ENCODE results near the gene PDK1. TPM values are rescaled to one million over a fixed set of nuclear protein-coding genes. Genes with fewer than 3 reads are reported as not detected.

PDK1 gene
- total and polyA plus RNA-seq, 2 experiments from 2014 or later, result 25.6 to 42.0 TPM

GRCh38 chr2:172513935-172514586 is 41.8 kb upstream of the PDK1 start:
- no peak overlapping the region for H3K4me3 Mint-ChIP-seq

GRCh38 chr2:172516299-172516698 is 39.6 kb upstream of the PDK1 start:
- no peaks in the 10 kb centered on the region for H3K27me3 ChIP-seq (ENCODE audit: insufficient read depth)
- H3F3A ChIP-seq (replicated peaks; ENCODE audit: low read depth), result no peaks in the 10 kb centered on the region
- H3K27ac ChIP-seq (ENCODE audit: low read depth), result no peak overlapping the region
- ATAC-seq (no peak), DNase-seq (ENCODE audit: low spot score) (no peak)
- Mint-ChIP-seq H3K4me3 (no peak overlapping the region), H3K27me3 (ENCODE audit: insufficient read depth, low read depth, poor library complexity) (peaks cover 7% of the 10 kb centered on the region), H3K4me1 (no peaks in the 10 kb centered on the region), H3K36me3 (ENCODE audit: low read depth) (peaks cover 61% of the 10 kb centered on the region), H3K27ac (no peak overlapping the region), H3K9me3 (peaks cover 66% of the 10 kb centered on the region)
- H3K4me2 ChIP-seq, result no peak overlapping the region
- no peaks in the 10 kb centered on the region for H4K20me1 ChIP-seq (replicated peaks; ENCODE audit: insufficient read depth)
- H3K4me1 ChIP-seq (ENCODE audit: insufficient read depth), result no peaks in the 10 kb centered on the region
- no peaks in the 10 kb centered on the region for H3K79me2 ChIP-seq (replicated peaks; ENCODE audit: insufficient read depth)
- peaks cover 7% of the 10 kb centered on the region for H3K36me3 ChIP-seq (ENCODE audit: insufficient read depth)
- no peaks in the 10 kb centered on the region for H3K9me2 ChIP-seq (ENCODE audit: insufficient read depth)
- no peak overlapping the region for H3K4me3 ChIP-seq
- H2AFZ ChIP-seq, result no peak overlapping the region
- TF ChIP-seq ZNF114 (CRISPR knock-in tag; IDR thresholded peaks at IDR 0.05) (no peak), ZNF462 (CRISPR knock-in tag; IDR thresholded peaks at IDR 0.05) (no peak), NANOG (IDR thresholded peaks at IDR 0.05; ENCODE audit: borderline replicate concordance) (no peak), CREB1 (CRISPR knock-in tag; IDR thresholded peaks at IDR 0.05; ENCODE audit: low read depth) (no peak), ZNF331 (CRISPR knock-in tag; IDR thresholded peaks at IDR 0.05; ENCODE audit: low read depth) (no peak), CTCF (conservative IDR thresholded peaks at IDR 0.05; ENCODE audit: low read depth in 2 of 2) (no peak)

More at GRCh38 chr2:172513935-172514586, 41.8 kb upstream of the PDK1 start:
- Histone ChIP-seq H3K4me2 (no peak overlapping the region), H3K4me3 (no peak overlapping the region), H2AFZ (no peak overlapping the region), H3K79me2 (replicated peaks; ENCODE audit: insufficient read depth) (no peaks in the 10 kb centered on the region), H3K27ac (ENCODE audit: low read depth) (no peak overlapping the region), H3F3A (replicated peaks; ENCODE audit: low read depth) (no peaks in the 10 kb centered on the region), H4K20me1 (replicated peaks; ENCODE audit: insufficient read depth) (no peaks in the 10 kb centered on the region), H3K4me1 (ENCODE audit: insufficient read depth) (no peaks in the 10 kb centered on the region), H3K27me3 (ENCODE audit: insufficient read depth) (no peaks in the 10 kb centered on the region), H3K9me2 (ENCODE audit: insufficient read depth) (no peaks in the 10 kb centered on the region), H3K36me3 (ENCODE audit: insufficient read depth) (peaks cover 7% of the 10 kb centered on the region)
- TF ChIP-seq EZH2phosphoT487 (IDR thresholded peaks at IDR 0.05; ENCODE audit: unreplicated experiment) (no peak), CTCF (conservative IDR thresholded peaks at IDR 0.05; ENCODE audit: low read depth in 2 of 2) (peak in 1 of 2 experiments; percentile 54; a peak in 2 of 4 replicates), STAT1 (IDR thresholded peaks at IDR 0.05; ENCODE audit: unreplicated experiment) (no peak)
- peaks cover 55% of the 10 kb centered on the region for H3K36me3 Mint-ChIP-seq (ENCODE audit: low read depth)
- peaks cover 9% of the 10 kb centered on the region for H3K27me3 Mint-ChIP-seq (ENCODE audit: insufficient read depth, low read depth, poor library complexity)
- no peak overlapping the region for H3K27ac Mint-ChIP-seq
- ATAC-seq (peak; percentile 66), DNase-seq (ENCODE audit: low spot score) (peak; percentile 54)
- H3K9me3 Mint-ChIP-seq, result peaks cover 52% of the 10 kb centered on the region
- no peaks in the 10 kb centered on the region for H3K4me1 Mint-ChIP-seq
